H9 (cell line): Measurements from ENCODE around the gene ALKBH5. TPM values are rescaled to one million over a fixed set of nuclear protein-coding genes. Genes with fewer than 3 reads are reported as not detected.

ENCODE experiments used
- DNase-seq: peaks from one replicate; pipeline ENCODE4 v3.0.0-alpha.2; 2017
- H2AFZ ChIP-seq: one replicate; pipeline ENCODE4 v1.6.1; 2013; ENCODE audit warnings: mild to moderate bottlenecking, low read length, control low read depth, moderate library complexity
- H2AK5ac ChIP-seq: 2 replicates; pipeline ENCODE4 v1.6.1; 2013; ENCODE audit warnings: low read length, control low read depth, mixed read lengths; ENCODE audit not compliant: insufficient read length
- H2BK120ac ChIP-seq: one replicate; pipeline ENCODE4 v1.6.1; 2013; ENCODE audit warnings: low read depth, mild to moderate bottlenecking, low read length, control low read depth, inconsistent platforms; ENCODE audit not compliant: poor library complexity, severe bottlenecking
- H2BK12ac ChIP-seq: 2 replicates; pipeline ENCODE4 v1.6.1; 2013; ENCODE audit warnings: low read length, control low read depth, mixed read lengths, low read depth; ENCODE audit not compliant: insufficient read length
- H2BK15ac ChIP-seq: 2 replicates; pipeline ENCODE4 v1.6.1; 2013; ENCODE audit warnings: low read depth, low read length, control low read depth
- H2BK20ac ChIP-seq: one replicate; pipeline ENCODE4 v1.6.1; 2013; ENCODE audit warnings: low read depth, mild to moderate bottlenecking, low read length, control low read depth, inconsistent platforms; ENCODE audit not compliant: poor library complexity, severe bottlenecking
- H2BK5ac ChIP-seq: 2 replicates; pipeline ENCODE4 v1.6.1; 2013; ENCODE audit warnings: low read length, control low read depth, mixed read lengths; ENCODE audit not compliant: insufficient read length
- H3K14ac ChIP-seq: 2 replicates; pipeline ENCODE4 v1.6.1; 2013; ENCODE audit warnings: low read length, control low read depth; ENCODE audit not compliant: insufficient read depth
- H3K18ac ChIP-seq: 2 replicates; pipeline ENCODE4 v1.6.1; 2013; ENCODE audit warnings: low read depth, mild to moderate bottlenecking, mixed read lengths, low read length, control low read depth; ENCODE audit not compliant: insufficient read length
- H3K23ac ChIP-seq: 2 replicates; pipeline ENCODE4 v1.6.1; 2013; ENCODE audit warnings: low read length, control low read depth, mixed read lengths, low read depth; ENCODE audit not compliant: insufficient read length
- H3K23me2 ChIP-seq: 2 replicates; pipeline ENCODE4 v1.6.1; 2013; ENCODE audit warnings: low read depth, mild to moderate bottlenecking, mixed read lengths, low read length, control low read depth; ENCODE audit not compliant: insufficient read length, poor library complexity, severe bottlenecking
- H3K27ac ChIP-seq: 2 replicates; pipeline ENCODE4 v1.5.1; 2013; ENCODE audit warnings: low read length, control low read depth, mixed read lengths, low read depth; ENCODE audit not compliant: insufficient read length
- H3K27me3 ChIP-seq: 2 replicates; pipeline ENCODE4 v1.6.1; 2013; ENCODE audit warnings: low read length, control low read depth, inconsistent platforms; ENCODE audit not compliant: insufficient read depth
- H3K4ac ChIP-seq: 2 replicates; pipeline ENCODE4 v1.6.1; 2013; ENCODE audit warnings: low read depth, mild to moderate bottlenecking, control low read depth, inconsistent platforms, low read length, moderate library complexity
- H3K4me1 ChIP-seq: 2 replicates; pipeline ENCODE4 v1.6.1; 2013; ENCODE audit warnings: low read length, control low read depth, inconsistent platforms; ENCODE audit not compliant: insufficient read depth
- H3K4me2 ChIP-seq: 2 replicates; pipeline ENCODE4 v1.6.1; 2013; ENCODE audit warnings: low read length, control low read depth, mixed read lengths; ENCODE audit not compliant: insufficient read length, insufficient read depth
- H3K56ac ChIP-seq: 2 replicates; pipeline ENCODE4 v1.6.1; 2013; ENCODE audit warnings: low read depth, mild to moderate bottlenecking, mixed read lengths, low read length, control low read depth; ENCODE audit not compliant: insufficient read length
- H3K79me1 ChIP-seq: 2 replicates; pipeline ENCODE4 v1.6.1; 2013; ENCODE audit warnings: low read depth, mild to moderate bottlenecking, moderate library complexity, low read length, control low read depth, inconsistent platforms; ENCODE audit not compliant: insufficient read depth, poor library complexity, severe bottlenecking
- H3K79me2 ChIP-seq: 2 replicates; pipeline ENCODE4 v1.6.1; 2013; ENCODE audit warnings: low read length, control low read depth, inconsistent platforms; ENCODE audit not compliant: insufficient read depth
- H3K9ac ChIP-seq: 2 replicates; pipeline ENCODE4 v1.6.1; 2013; ENCODE audit warnings: low read length, control low read depth, mixed read lengths; ENCODE audit not compliant: insufficient read length; ENCODE audit errors: extremely low read depth
- H3K9me3 ChIP-seq: one replicate; pipeline ENCODE4 v1.6.1; 2013; ENCODE audit warnings: low read depth, low read length, inconsistent platforms; ENCODE audit not compliant: control insufficient read depth
- H3T11ph ChIP-seq: one replicate; pipeline ENCODE4 v1.6.1; 2013; ENCODE audit warnings: mild to moderate bottlenecking, low read length, control low read depth, inconsistent platforms
- H4K20me1 ChIP-seq: one replicate; pipeline ENCODE4 v1.6.1; 2013; ENCODE audit not compliant: control insufficient read depth, insufficient read length, insufficient read depth
- H4K5ac ChIP-seq: 2 replicates; pipeline ENCODE4 v1.6.1; 2013; ENCODE audit warnings: low read depth, mild to moderate bottlenecking, mixed read lengths, low read length, control low read depth; ENCODE audit not compliant: insufficient read length
- H4K8ac ChIP-seq: replicated peaks from 2 replicates; pipeline ENCODE4 v1.6.1; 2013; ENCODE audit warnings: low read length, control low read depth, mixed read lengths, low read depth; ENCODE audit not compliant: insufficient read length
- H4K91ac ChIP-seq: 2 replicates; pipeline ENCODE4 v1.6.1; 2013; ENCODE audit warnings: low read depth, mild to moderate bottlenecking, moderate library complexity, mixed read lengths, low read length, control low read depth; ENCODE audit not compliant: insufficient read length
- H3K27ac Mint-ChIP-seq, 3 experiments: 2 replicates in 2 of 3; 3 replicates in 1 of 3; pipeline ENCODE4 v1.8.0; 2020 to 2021; ENCODE audit warnings: mixed read lengths in 3 of 3, mild to moderate bottlenecking in 1 of 3, moderate library complexity in 1 of 3
- H3K27me3 Mint-ChIP-seq: 2 replicates; pipeline ENCODE4 v1.8.0; 2021; ENCODE audit warnings: low read depth, mild to moderate bottlenecking, moderate library complexity, mixed read lengths
- H3K36me3 Mint-ChIP-seq, 3 experiments: 2 replicates in 2 of 3; 3 replicates in 1 of 3; pipeline ENCODE4 v1.8.0; 2020 to 2021; ENCODE audit warnings: low read depth in 3 of 3, mixed read lengths in 3 of 3; ENCODE audit not compliant: insufficient read depth in 1 of 3
- H3K4me1 Mint-ChIP-seq, 2 experiments: 2 replicates each; pipeline ENCODE4 v1.8.0; 2020; ENCODE audit warnings: mixed read lengths in 2 of 2
- H3K4me3 Mint-ChIP-seq, 2 experiments: 2 replicates in 1 of 2; 3 replicates in 1 of 2; pipeline ENCODE4 v1.8.0; 2020 to 2021; ENCODE audit warnings: mild to moderate bottlenecking in 2 of 2, mixed read lengths in 2 of 2, moderate library complexity in 1 of 2
- H3K9me3 Mint-ChIP-seq, 2 experiments: 2 replicates in 1 of 2; 3 replicates in 1 of 2; pipeline ENCODE4 v1.8.0; 2020; ENCODE audit warnings: mild to moderate bottlenecking in 2 of 2, mixed read lengths in 2 of 2, moderate library complexity in 1 of 2
- CTCF ChIP-seq: fragments of 200-600 bp; sonication (generic); conservative IDR thresholded peaks from 3 replicates; pipeline ENCODE4 v1.8.0; 2021; ENCODE audit warnings: antibody characterized with exemption, mild to moderate bottlenecking
- WGBS: extraction: QIAGEN DNeasy Blood & Tissue Kit; methylation state at CpG from one replicate; pipeline ENCODE4 v1.1.7; 2013; ENCODE audit warnings: missing lambda C conversion rate, low lambda C conversion rate, mixed read lengths; ENCODE audit not compliant: insufficient read length; ENCODE audit errors: extremely low coverage; 5-methylcytosine and 5-hydroxymethylcytosine counted together
- long read RNA-seq: library from polyadenylated mRNA; unstranded; transcript quantifications from one replicate; pipeline ENCODE4 v2.0.0, GENCODE V29; 2020
- total RNA-seq: library from RNA; stranded (reverse); gene quantifications from 2 replicates; pipeline ENCODE4 v1.2.1, GENCODE V29; 2021

Gene ALKBH5
- total RNA-seq: 89.8 and 92.5 TPM in 2 replicates
- long read RNA-seq, transcript ALKBH5-202 (2 exons, 2,146 nt): minor isoform, 6 of 235 reads
- long read RNA-seq, transcript ALKBH5-201 (4 exons, 2,748 nt): major isoform, 219 of 235 reads
- long read RNA-seq, partial matches to known transcripts: 4 of 235 reads
- long read RNA-seq, other reads (novel, unspliced or antisense): 6 of 235 reads

- peak within 1 kb of the TSS; percentile 81 for H3K18ac ChIP-seq
- no CpG with 5 or more reads among the region's 98 CpGs for WGBS
- H3K23me2 ChIP-seq: peaks cover 21% of the 10 kb centered on the region
- H3K4me1 ChIP-seq: peaks cover 9% of the 10 kb centered on the region; the same call in 1 of the 2 replicates
- no peak within 1 kb of the TSS for H4K5ac ChIP-seq
- H3K4ac ChIP-seq: no peak within 1 kb of the TSS; the same call in 1 of the 2 replicates
- H2BK5ac ChIP-seq: no peak within 1 kb of the TSS
- Mint-ChIP-seq H3K36me3 (peaks cover 8 to 33% (median 20%) of the 10 kb centered on the region in 3 experiments; a peak in 6 of 7 replicates), H3K9me3 (no peaks in the 10 kb centered on the region; a peak in 1 of 5 replicates), H3K4me3 (peak within 1 kb of the TSS; percentile 92 to 95), H3K27me3 (no peaks in the 10 kb centered on the region), H3K27ac (peak within 1 kb of the TSS; percentile 99 to 100 (median 99)), H3K4me1 (peaks cover 50 to 54% of the 10 kb centered on the region in 2 experiments)
- peak; percentile 52; the same call in 2 of the 3 replicates for TF ChIP-seq CTCF
- no peak within 1 kb of the TSS for H4K91ac ChIP-seq
- DNase-seq: peak; percentile 100
- H4K8ac ChIP-seq: no peak within 1 kb of the TSS
- no peak within 1 kb of the TSS for H2AFZ ChIP-seq
- no peak within 1 kb of the TSS for H2AK5ac ChIP-seq
- H2BK20ac ChIP-seq: no peak within 1 kb of the TSS
- no peaks in the 10 kb centered on the region for H3K27me3 ChIP-seq
- H2BK15ac ChIP-seq: no peak within 1 kb of the TSS
- peak within 1 kb of the TSS; percentile 62 for H3K27ac ChIP-seq
- H3K14ac ChIP-seq: peak within 1 kb of the TSS; percentile 91
- H2BK120ac ChIP-seq: no peak within 1 kb of the TSS
- peak within 1 kb of the TSS; percentile 68 for H3K9ac ChIP-seq
- no peak within 1 kb of the TSS for H3K56ac ChIP-seq
- peaks cover 39% of the 10 kb centered on the region; the same call in 1 of the 2 replicates for H3K79me2 ChIP-seq
- H3K4me2 ChIP-seq: peak within 1 kb of the TSS; percentile 72
- no peak within 1 kb of the TSS for H3K23ac ChIP-seq
- H2BK12ac ChIP-seq: no peak within 1 kb of the TSS
- no peak within 1 kb of the TSS for H3T11ph ChIP-seq
- H3K9me3 ChIP-seq: no peaks in the 10 kb centered on the region
- H4K20me1 ChIP-seq: no peaks in the 10 kb centered on the region
- peaks cover 12% of the 10 kb centered on the region for H3K79me1 ChIP-seq
Measured at GRCh38 chr17:18183334-18184142, at the start of gene ALKBH5. TSS of gene ALKBH5 (plus strand) at chr17:18183828. CDS start at chr17:18184244, 416 bp downstream.
